ENCODE data around the gene TERT.

TERT gene

DNA sequence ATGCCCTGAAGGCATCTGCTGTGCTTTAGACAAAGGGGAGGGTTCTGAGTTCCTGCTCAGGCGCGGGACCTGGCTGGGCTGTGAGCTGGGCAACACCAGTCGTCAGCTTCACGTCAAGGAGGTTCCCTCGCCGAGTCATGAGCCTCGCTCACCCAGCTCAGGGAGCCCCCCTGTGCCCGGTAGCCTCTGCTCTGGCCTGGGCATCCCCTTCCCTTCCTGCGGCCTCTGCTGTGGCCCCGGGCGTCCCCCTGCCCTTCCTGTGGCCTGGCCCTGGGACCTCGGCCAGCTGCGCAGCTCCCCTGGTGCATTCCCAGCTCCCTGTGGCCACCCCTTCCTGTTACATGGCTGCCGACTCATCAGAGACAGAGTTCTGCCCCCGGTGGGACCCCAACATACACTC is 29.8 kb downstream of the TERT start:
- DNase-seq (ENCODE audit: low read depth in 3 of 3, low spot score in 1 of 3) = no peak

DNA sequence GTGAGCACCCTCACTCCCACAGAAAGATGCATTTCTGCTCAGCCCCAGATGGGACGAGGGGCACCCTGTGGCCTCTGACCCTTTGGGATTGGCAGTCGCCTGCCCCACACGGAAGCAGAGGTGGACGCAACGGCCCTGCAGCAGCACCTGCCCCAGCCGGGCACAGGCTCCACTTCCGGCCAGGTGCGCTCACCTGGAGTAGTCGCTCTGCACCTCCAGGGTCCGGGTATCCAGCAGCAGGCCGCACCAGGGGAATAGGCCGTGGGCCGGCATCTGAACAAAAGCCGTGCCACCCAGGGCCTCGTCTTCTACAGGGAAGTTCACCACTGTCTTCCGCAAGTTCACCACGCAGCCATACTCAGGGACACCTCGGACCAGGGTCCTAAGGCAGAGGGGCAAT is 30.7 kb downstream of the TERT start:
- no peak for DNase-seq (ENCODE audit: low read depth in 3 of 3, low spot score in 1 of 3)

DNA sequence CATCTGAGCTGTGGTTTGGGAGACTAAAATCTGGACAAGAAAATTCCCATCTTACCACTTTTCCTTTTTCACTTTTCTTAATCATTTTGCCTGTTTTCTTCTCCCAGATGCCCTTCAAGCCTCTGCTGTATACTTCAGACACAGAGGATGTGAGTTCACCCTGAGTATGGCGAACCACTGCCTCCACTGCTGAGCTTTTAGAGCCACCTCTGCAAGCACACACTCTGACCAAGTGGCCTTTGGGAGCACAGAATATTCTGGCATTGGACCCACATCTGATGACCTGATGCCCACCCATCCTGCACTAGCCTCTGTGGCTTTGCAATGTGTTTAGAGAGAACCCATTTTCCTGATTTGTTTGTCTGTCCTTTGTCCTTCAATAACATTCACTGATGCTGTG is 32.5 kb downstream of the TERT start:
- DNase-seq (ENCODE audit: low read depth in 3 of 3, low spot score in 1 of 3) = no peak

DNA sequence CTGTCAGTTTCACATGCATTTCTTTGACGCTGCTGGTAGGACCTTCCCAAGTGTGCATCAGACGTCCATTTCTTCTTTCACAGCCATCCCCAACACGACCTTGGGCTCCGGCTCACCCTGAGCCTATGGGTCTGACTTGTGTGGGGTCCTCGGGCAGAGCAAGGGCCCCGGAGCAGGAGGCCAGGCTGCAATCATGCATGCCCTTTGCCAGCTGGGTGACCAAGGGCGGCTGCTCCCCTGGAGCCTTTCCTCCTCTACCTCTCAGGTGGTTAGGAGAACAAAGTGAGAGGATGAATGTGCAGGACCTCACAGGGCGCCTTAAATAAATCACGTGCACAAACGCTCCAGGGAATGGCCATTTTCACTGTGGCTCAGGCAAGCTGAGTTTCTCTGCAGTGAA is 33.2 kb downstream of the TERT start:
- no peak for DNase-seq (ENCODE audit: low read depth in 3 of 3, low spot score in 1 of 3)

DNA sequence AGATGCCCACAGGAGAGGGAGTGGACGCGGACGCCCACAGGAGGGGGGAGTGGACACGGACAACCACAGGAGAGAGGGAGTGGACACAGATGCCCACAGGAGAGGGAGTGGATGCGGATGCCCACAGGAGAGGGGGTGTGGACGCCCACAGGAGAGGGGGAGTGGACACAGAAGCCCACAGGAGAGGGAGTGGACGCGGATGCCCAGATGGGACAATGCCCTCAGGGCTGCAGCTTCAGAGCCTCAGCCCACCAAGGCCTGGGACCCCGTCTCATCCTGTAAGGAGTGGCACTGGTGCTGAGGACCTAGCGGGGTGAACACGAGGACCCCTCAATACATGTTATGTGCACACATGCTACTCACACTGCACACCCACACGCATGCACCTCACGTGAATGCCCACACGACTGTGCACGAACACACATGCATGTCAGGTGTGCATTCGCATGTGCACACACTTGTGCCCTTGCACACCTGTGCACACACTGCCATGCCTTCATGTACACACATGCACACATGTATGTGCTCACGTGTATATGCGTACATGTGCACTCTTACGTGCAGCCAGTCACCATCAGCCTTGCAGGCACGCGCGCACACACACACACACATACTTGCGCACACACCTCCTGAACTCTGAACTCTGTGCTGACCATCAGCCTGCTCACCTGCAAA is 34.9 kb downstream of the TERT start:
- no peak for DNase-seq (ENCODE audit: low read depth in 3 of 3, low spot score in 1 of 3)

DNA sequence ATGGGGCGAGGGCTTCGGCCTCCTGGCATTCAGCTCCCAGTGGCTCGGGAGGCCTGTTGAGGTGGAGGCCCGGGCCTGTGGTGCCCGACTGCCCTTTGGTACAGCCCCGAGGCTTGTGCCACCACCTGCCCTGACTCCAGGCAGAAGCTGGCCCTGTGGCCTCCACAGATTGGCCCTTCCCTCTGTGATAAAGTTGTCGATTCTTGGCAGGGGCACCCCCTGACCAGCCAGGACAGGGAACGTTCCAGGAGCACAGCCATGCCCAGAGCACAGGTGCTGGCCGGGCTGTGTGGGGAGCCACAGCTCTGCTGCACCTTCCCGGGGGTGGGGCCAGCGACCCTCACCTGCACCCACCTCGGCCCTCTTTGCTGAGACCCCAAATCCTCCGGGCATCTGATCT is 37.0 kb downstream of the TERT start:
- no peak for DNase-seq (ENCODE audit: low read depth in 3 of 3, low spot score in 1 of 3)

DNA sequence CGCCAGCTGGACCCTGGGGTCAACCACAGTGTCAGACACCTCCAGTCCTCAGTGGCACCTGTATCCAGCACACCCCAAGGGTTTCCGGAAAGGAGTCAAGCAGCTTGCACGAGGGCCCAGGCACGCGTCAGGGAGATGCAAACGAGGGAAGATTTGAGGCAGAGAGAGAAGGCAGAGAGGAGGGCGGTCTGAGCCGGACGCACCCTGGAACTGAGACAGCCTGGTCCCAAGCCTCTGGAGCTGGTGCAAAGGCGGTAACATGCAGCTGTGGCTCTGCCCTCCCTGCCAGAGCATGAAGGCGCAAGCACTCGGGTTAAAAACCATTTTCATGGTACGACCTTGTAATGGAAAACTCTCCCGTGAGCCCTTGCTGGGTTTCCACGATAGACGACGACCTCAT is 37.5 kb downstream of the TERT start:
- no peak for DNase-seq (ENCODE audit: low read depth in 3 of 3, low spot score in 1 of 3)

DNA sequence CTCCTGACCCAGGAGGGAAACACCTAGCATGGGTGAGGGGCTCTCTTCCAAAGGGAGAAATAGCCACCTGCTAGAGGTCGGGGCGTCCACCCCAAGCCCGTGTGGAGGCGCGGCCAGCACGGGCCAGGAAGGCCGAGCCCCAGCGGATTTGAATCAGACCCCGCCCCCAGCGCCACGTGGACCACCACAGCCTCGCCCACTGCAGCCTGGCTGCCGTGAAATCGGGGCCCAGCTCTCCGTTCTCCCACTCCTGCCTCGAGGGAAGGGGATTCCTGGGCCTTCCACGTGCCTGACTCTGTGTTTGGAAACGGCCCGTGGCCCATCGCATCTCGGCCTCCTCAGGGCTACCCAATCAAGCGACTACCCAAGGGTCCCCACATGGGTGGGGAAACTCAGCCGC is 38.1 kb downstream of the TERT start:
- no peak for DNase-seq (ENCODE audit: low read depth in 3 of 3, low spot score in 1 of 3)

DNA sequence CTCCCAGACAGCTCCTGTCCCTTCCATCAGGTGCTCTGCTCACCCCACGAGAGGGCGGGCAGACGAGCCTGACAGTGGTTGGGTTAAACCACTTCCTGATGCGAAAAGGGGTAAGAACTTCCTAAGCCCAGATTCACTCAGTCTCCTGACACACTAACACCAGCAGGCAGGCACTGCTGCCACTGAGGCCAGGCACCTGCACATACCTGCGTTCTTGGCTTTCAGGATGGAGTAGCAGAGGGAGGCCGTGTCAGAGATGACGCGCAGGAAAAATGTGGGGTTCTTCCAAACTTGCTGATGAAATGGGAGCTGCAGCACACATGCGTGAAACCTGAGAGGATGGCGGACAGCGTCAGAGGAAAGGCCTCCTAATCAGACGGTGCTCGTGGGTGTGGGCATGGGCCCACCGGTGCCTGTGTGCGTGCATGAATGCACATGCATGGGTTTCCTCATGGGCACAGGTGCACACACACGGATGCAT is 39.7 kb downstream of the TERT start:
- peak; percentile 10 to 24 (median 11) for DNase-seq (ENCODE audit: low read depth in 3 of 3, low spot score in 1 of 3)

DNA sequence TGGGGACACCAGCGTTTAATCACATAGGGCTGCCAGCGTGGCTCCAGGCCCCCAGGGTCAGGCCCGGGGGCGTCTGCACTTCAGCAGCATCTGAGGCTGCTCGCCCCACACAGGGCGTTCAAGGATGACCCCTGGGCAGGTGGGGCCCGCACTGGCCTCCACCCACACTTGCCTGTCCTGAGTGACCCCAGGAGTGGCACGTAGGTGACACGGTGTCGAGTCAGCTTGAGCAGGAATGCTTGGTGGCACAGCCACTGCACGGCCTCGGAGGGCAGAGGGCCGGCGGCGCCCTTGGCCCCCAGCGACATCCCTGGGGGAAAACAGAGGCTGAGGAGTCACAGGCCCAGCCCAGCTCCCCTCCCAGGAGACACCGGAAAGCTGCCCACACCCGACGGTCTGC is 40.7 kb downstream of the TERT start:
- no peak for DNase-seq (ENCODE audit: low read depth in 3 of 3, low spot score in 1 of 3)

DNA sequence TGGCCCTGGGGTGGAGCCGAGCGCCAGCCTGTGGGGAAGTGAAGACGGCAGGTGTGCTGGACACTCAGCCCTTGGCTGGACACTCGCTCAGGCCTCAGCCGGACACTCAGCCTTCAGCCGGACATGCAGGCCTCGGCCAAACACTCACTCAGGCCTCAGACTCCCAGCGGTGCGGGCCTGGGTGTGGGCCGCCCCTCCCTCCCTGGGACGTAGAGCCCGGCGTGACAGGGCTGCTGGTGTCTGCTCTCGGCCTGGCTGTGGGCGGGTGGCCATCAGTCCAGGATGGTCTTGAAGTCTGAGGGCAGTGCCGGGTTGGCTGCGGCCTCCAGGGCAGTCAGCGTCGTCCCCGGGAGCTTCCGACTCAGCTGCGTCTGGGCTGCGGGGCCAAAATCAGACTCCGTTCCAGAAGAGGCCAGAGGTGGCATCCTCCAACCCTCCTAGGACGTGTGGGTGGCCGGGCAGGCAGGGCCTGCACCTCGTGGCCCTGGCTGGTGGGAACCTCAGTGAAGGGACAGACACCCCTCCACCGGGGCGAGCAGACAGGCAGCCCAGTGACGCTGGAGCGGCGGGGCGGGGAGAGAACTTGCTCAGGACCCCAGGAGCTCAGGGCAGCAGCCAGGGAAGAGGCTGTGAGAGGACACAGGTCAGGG is 41.3 kb downstream of the TERT start:
- DNase-seq (ENCODE audit: low read depth in 3 of 3, low spot score in 1 of 3) = no peak

DNA sequence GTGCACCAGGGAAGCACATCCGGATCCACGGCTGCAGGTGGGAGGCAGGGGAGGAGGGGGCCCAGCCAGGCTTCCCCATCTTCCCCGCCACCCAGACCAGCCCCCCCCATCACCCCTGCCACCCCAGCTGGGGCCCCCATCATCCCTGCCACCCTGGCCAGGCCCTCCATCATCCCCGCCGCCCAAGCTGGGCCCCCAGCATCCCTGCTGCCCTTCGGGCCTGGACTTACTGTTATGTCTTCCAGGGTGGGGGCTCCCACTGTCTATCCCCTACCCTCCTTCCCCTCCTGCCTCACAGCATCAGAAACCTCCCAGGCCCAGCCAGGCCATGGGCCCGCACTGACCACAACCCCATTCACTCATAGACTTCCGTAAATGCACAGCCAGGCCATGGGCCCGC is 42.2 kb downstream of the TERT start:
- no peak for DNase-seq (ENCODE audit: low read depth in 3 of 3, low spot score in 1 of 3)

DNA sequence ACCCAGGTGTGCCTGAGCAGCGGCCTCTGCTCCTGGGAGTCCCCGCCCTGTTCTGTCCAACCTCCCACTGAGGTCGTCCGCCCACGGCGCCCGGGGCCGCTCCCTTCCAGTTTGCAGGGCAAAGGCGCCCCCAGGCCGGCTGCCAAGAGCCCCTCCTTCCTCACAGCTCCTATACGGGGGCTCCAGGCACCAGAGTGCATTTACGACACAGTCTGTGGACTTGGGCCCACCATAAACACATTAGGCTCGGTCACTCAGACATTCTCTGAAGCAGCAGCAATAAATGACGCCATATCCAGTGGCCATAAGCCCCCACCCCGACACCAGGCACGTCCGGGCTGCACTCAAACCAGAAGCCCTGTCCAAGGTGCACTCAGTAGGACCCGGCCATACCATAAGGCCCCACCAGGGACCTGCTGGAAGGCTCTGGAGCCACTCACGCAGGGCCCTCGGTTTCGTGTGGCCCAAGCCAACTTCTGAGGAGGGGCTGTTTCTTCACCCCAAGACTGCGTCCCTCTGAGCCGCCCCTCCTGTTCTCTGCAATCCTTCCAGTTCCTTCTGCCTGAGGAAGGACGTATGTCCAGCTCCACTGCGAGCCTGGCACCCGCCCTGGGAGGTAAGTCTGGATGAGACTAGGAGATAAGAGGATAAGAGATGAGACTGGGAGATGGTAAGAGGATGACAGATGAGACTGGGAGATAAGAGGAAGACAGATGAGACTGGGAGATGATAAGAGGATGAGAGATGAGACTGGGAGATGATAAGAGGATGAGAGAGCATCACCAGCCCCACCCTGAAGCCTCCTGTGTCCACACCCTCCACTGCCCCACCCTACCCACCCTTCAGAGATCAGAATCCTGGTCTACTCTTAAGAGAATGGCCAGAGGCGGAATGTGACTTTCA is 42.9 kb downstream of the TERT start:
- no peak for DNase-seq (ENCODE audit: low read depth in 3 of 3, low spot score in 1 of 3)

DNA sequence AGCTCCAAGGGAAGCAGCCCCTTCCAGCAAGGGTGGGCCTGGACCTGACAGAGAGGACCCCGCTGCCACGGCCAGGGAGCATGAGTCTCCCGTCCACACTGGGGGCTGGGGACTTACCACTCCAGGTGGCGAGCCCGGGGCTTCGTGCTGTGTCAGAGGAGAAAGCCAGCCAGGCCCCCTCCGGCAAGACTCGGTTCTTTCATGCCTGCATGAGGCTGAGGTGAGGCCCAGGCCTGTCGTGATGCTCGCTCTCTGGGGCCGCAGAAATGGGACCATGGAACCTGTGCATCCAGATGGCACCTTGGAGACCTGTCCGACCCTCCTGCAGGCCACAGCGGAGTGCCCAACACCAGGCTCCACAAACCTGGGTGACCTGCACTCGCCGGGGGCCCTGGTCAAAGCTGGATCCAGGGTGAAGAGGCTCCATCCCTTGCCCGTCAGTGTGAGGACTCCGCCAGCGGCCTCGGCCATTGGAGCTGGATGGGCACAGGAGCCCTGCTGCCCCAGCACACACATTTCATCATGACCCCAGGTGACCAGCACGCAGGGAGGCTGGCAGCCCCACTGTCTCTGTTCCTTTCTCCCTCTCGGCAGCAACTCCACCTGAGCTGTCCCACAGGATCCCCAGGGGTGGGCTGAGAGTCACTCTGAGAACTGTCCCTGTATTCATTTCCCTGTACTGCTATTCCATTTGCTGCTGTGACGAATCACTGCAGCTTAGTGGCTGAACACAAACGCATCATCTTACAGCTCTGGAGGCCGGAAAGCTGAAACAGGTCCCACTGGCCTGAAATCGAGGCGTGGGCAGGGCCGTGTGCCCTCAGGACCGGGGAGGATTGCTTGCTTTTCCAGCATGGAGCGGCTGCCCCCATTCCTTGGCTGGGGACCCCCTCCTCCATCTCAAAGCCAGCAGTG is 45.2 kb downstream of the TERT start:
- DNase-seq (ENCODE audit: low read depth in 3 of 3, low spot score in 1 of 3) = no peak

DNA sequence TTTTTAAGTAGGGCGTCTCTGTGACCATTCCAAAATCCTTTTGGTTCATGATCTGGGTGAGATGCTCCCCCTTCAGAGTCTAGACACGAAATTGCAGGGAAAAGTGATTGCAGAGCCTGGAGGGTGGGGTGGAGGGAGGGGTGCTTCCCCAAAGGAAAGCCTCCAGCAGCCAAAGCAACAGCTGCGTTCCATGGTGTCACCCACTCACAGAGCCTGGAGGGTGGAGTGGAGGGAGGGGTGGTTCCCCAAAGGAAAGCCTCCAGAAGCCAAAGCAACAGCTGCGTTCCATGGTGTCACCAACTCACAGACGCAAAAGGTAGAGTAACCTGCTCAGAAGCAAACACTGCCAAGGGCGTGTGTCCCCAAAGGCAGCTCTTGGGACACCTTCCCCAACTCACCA is 47.1 kb downstream of the TERT start:
- no peak for DNase-seq (ENCODE audit: low read depth in 3 of 3, low spot score in 1 of 3)

DNA sequence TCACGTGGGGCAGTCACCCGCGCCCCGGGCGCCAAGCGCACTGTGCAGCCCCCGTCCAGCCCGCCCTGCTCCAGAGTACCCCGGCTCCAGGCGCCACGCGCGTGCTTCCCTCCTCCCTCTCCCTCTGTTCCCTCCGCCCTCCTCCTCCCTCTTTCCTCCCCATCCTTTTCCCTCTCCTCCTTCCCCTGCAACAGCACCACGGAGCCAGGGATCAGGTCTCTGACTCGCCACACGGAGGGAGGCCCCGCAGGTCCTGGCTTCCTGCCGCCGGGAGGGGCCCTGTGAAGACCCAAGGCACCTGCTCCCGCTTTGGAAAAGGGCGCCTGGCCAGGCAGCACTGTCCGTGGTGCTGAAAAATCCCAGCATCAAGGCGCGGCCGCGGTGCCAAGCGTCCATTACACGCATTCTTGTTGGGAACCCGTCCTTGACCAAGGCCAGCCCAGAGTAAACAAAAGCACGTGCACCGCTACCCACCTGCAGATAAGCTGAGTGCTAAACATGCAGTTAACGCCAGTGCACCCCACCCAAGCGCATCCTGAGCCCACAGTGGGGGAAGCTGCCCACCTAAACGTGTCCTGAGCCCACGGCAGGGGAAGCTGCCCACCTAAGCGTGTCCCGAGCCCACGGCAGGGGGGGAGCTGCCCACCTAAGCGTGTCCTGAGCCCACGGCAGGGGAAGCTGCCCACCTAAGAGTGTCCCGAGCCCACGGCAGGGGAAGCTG is 48.0 kb downstream of the TERT start:
- no peak for DNase-seq (ENCODE audit: low read depth in 3 of 3, low spot score in 1 of 3)

DNA sequence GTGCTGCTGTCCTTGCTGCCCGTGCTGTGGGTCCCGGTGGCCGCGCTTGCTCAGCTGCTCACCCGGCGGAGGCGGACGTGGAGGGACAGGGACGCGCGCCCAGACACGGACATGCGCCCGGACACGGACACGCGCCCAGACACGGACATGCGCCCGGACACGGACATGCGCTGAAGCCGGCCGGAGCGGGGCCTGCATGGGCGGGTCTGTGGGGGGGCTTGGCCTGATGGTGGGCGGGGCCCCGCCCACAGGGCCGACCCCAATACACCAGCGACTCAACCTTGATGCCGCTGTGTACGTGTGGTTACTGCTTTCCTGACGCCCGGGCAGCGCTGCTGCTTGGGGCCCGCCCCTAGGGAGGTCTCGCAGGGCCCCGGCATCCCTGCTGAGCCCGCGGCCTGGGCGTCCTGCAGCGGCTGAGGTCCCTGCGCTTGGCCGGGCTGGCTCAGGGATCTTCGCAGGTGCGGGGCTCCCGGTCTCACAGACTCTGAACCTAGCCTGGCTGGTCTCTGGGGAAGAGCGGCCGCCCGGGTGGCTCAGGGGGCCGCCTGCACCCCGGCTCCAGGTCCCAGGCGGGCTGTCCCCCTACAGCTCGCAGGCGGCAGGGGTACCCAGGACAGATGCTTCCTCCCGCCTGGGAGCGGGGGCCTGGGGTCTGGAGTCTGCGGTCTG is 48.8 kb downstream of the TERT start:
- DNase-seq (ENCODE audit: low read depth in 3 of 3, low spot score in 1 of 3) = no peak

DNA sequence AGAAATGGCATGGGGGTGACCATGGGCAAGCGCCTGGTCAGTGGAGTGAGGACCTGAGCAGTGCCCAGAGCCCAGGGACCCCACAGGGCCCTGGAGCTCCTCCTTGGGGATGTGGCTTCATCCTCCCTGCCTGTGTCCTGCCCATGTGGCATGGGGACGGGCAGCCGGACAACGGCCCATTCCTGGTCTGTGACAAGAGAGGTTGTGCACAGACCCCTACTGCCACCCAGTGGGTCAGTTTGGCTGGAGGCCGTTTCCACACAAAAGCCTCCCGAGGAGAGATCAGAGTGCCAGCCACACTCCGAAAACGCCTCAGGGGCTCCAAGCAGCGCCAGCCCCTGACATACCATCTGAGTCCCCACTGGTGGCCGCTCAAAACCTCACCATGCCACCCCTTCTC is 49.9 kb downstream of the TERT start:
- DNase-seq (ENCODE audit: low read depth in 3 of 3, low spot score in 1 of 3) = no peak

DNA sequence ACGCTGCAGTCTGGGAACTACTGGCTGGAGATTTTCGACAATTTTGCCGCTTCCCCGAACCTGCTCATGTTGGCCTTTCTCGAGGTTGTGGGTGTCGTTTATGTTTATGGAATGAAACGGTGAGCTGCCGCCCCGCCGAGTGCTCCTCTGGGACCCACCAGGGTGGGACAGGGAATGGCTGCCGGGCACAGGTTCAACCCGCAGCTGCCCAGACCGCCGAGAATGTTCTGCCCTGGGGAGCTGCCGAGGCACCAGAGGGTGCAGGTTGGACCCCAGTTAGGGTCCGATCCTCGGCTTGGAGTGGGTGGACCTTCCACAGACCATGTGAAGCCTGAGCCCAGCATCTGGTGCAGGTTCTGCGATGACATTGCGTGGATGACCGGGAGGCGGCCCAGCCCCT is 50.6 kb downstream of the TERT start:
- DNase-seq (ENCODE audit: low read depth in 3 of 3, low spot score in 1 of 3) = no peak
